Rectal smooth muscle tissue (tissue), 1 donor: ENCODE data around the gene SLC38A4.
A peak's percentile ranks its signal among the peaks of the same experiment; 100 is the strongest.

Experiments used
- H3K27ac ChIP-seq: one replicate; pipeline ENCODE4 v1.7.0; 2013; ENCODE audit warnings: low read depth, low read length, inconsistent platforms
- H3K27me3 ChIP-seq: one replicate; pipeline ENCODE4 v1.7.0; 2013; ENCODE audit warnings: low read length; ENCODE audit not compliant: control insufficient read depth, insufficient read depth
- H3K36me3 ChIP-seq: one replicate; pipeline ENCODE4 v1.7.0; 2013; ENCODE audit warnings: low read length; ENCODE audit not compliant: control insufficient read depth, insufficient read depth
- H3K4me1 ChIP-seq: one replicate; pipeline ENCODE4 v1.7.0; 2013; ENCODE audit warnings: low read length; ENCODE audit not compliant: control insufficient read depth, insufficient read depth
- H3K4me3 ChIP-seq: one replicate; pipeline ENCODE4 v1.7.0; 2013; ENCODE audit warnings: low read length
- H3K9ac ChIP-seq: one replicate; pipeline ENCODE4 v1.7.0; 2013; ENCODE audit warnings: low read length

The SLC38A4 gene

DNA sequence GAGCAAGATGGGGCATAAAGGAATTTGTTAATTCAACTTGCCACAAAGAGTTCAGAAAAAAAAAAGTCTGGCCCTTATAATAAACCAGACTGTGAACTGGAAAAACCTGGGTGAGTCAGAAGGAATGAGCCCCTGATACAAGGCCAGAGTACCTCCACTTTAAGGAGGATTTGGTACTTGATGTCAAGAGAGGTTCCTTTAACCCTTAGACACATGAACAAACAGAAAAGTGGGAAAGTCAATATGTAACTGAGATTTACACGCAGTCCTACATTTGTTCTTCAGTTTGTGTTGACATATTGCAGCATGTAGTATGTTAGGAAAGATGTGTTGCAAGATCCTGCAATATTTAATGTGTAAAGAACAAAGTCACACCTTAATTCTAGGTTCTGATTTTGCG is 14.2 kb upstream of the SLC38A4 start:
- H3K9ac ChIP-seq, result no peak overlapping the region
- H3K4me1 ChIP-seq, result no peaks in the 10 kb centered on the region
- peaks cover 2% of the 10 kb centered on the region for H3K27me3 ChIP-seq
- H3K4me3 ChIP-seq, result no peak overlapping the region
- H3K27ac ChIP-seq, result no peak overlapping the region
- H3K36me3 ChIP-seq, result no peaks in the 10 kb centered on the region

- Histone ChIP-seq H3K27me3 (peaks cover 2% of the 10 kb centered on the region), H3K27ac (no peak overlapping the region), H3K4me3 (no peak overlapping the region), H3K9ac (no peak overlapping the region), H3K4me1 (no peaks in the 10 kb centered on the region), H3K36me3 (no peaks in the 10 kb centered on the region)
These were observed 13.4 kb upstream of the SLC38A4 start for GRCh38 chr12:46839232-46839631.

- Histone ChIP-seq H3K27ac (no peak overlapping the region), H3K27me3 (peaks cover 3% of the 10 kb centered on the region), H3K4me1 (no peaks in the 10 kb centered on the region), H3K36me3 (no peaks in the 10 kb centered on the region), H3K4me3 (no peak overlapping the region), H3K9ac (no peak overlapping the region)
These were observed 10.0 kb upstream of the SLC38A4 start for GRCh38 chr12:46835785-46836184.

DNA sequence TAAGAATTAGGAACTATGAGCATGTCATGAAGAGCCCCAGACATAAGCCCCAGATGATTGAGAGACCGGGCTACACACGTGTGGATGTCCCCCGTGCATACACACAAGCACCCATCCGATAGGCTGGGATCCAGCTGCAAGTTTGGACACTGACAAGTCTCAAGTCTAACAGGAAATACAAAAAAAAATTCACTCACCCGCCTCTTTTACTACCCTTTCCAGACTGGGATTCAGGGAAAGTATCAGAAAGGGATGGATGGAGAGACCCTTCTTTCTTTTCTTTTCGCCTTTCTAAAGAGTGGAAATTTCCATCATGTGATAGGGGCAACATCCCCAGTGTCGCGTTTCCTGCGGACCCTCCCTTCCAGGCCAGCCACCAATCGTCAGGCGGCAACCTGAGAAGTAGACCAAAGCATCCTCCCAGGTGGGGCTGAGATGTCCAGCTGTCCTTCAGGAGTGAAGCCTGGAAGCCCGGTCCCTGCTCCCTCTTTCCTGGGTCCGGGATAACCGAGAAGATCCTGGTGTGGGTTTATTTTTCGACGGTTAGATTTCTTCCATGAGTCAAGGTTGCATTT is 6.4 kb upstream of the SLC38A4 start:
- no peaks in the 10 kb centered on the region for H3K4me1 ChIP-seq
- H3K27ac ChIP-seq, result no peak overlapping the region
- no peak overlapping the region for H3K4me3 ChIP-seq
- no peaks in the 10 kb centered on the region for H3K36me3 ChIP-seq
- peaks cover 3% of the 10 kb centered on the region for H3K27me3 ChIP-seq
- H3K9ac ChIP-seq, result no peak overlapping the region

- H3K27me3 ChIP-seq, result peaks cover 3% of the 10 kb centered on the region
- H3K4me1 ChIP-seq, result no peaks in the 10 kb centered on the region
- peak overlapping the region; percentile 62 for H3K4me3 ChIP-seq
- H3K9ac ChIP-seq, result no peak overlapping the region
- H3K36me3 ChIP-seq, result no peaks in the 10 kb centered on the region
- H3K27ac ChIP-seq, result no peak overlapping the region
These were observed 5.7 kb upstream of the SLC38A4 start for GRCh38 chr12:46831335-46832129.

DNA sequence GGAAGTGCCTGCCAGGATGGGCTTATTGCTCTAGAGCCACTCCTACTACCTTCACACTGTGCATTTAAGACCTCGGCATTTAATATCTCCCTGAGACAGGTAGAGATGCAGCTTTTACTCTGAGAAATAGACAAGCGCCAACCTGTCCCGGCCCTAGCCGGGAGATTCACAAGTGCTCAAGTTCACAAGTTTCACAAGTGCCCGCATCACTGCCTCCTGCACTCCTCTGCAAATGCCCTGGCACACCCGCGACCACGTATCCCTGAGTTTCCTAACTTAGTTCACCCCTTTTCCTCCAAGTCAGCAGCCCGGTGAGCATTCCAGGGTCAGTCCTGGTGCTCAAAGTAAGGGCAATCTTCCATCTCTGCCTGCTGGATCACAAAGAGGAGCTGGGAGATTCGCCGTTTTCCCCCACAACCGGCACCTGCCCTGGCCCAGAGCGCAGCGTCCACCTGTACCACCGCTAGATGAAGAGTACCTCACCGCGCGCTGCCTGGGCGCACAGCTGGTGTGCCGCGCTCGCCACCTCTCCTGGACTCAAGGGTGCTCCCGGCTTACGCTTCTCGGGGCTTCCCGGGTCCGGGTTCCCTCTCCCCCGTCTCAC is 5.0 kb upstream of the SLC38A4 start:
- Histone ChIP-seq H3K36me3 (no peaks in the 10 kb centered on the region), H3K4me3 (peak overlapping the region; percentile 62), H3K4me1 (no peaks in the 10 kb centered on the region), H3K27ac (no peak overlapping the region), H3K27me3 (peaks cover 3% of the 10 kb centered on the region), H3K9ac (no peak overlapping the region)

- Histone ChIP-seq H3K27me3 (peaks cover 5% of the 10 kb centered on the region), H3K4me1 (no peaks in the 10 kb centered on the region), H3K36me3 (no peaks in the 10 kb centered on the region), H3K4me3 (no peak overlapping the region), H3K9ac (no peak overlapping the region), H3K27ac (no peak overlapping the region)
These were observed 1.1 kb downstream of the SLC38A4 start for GRCh38 chr12:46824709-46825108.

DNA sequence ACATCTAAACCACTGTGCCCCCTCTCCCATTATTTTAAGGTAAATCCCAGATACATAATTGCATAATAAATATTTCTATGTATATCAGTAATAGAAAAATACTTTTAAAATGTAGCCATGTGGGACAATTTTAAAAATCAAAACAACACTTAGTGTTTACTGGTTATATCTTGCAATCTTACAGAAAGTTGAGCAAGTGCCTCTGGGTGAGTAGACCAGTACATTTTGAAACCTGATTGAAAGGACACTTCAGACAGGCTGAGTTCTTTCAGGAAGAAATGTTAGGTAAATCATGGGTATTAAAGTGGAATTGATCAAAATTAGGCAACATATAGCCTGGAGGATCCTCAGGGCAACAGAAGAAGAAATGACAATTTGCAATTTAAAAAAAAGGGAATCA is 7.2 kb downstream of the SLC38A4 start:
- H3K4me3 ChIP-seq, result no peak overlapping the region
- no peaks in the 10 kb centered on the region for H3K4me1 ChIP-seq
- no peak overlapping the region for H3K27ac ChIP-seq
- no peak overlapping the region for H3K9ac ChIP-seq
- H3K27me3 ChIP-seq, result peaks cover 3% of the 10 kb centered on the region
- H3K36me3 ChIP-seq, result no peaks in the 10 kb centered on the region

- no peaks in the 10 kb centered on the region for H3K27me3 ChIP-seq
These were observed 10.0 kb downstream of the SLC38A4 start for GRCh38 chr12:46815809-46816208.

DNA sequence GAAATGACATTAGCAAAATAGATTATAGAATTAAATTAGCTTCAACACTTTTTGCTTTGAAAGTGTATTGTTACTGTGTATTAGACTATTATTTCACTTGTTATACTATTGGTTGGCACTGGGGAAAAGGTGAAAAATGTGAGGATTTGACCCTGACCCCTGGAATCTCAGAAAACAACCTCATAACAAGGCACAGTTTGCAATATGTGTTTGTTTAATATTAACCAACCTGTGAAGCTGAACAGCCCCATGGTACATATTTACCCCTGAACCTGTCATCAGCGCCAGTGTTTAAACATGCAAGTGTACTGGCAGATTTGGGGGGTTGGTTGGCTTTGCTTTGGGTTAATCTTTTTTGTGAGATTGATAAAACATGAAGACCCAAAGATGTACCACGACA is 11.7 kb downstream of the SLC38A4 start:
- Histone ChIP-seq H3K27me3 (no peaks in the 10 kb centered on the region), H3K4me3 (no peak overlapping the region), H3K36me3 (no peaks in the 10 kb centered on the region), H3K4me1 (no peaks in the 10 kb centered on the region), H3K27ac (no peak overlapping the region), H3K9ac (no peak overlapping the region)

More at GRCh38 chr12:46815809-46816208, 10.0 kb downstream of the SLC38A4 start:
- no peak overlapping the region for H3K9ac ChIP-seq
- H3K4me3 ChIP-seq, result no peak overlapping the region
- H3K27ac ChIP-seq, result no peak overlapping the region
- H3K4me1 ChIP-seq, result no peaks in the 10 kb centered on the region
- H3K36me3 ChIP-seq, result no peaks in the 10 kb centered on the region

- no peaks in the 10 kb centered on the region for H3K36me3 ChIP-seq
- no peaks in the 10 kb centered on the region for H3K4me1 ChIP-seq
- no peak overlapping the region for H3K9ac ChIP-seq
- no peak overlapping the region for H3K4me3 ChIP-seq
- no peaks in the 10 kb centered on the region for H3K27me3 ChIP-seq
- H3K27ac ChIP-seq, result no peak overlapping the region
These were observed 14.6 kb downstream of the SLC38A4 start for GRCh38 chr12:46811185-46811584.

DNA sequence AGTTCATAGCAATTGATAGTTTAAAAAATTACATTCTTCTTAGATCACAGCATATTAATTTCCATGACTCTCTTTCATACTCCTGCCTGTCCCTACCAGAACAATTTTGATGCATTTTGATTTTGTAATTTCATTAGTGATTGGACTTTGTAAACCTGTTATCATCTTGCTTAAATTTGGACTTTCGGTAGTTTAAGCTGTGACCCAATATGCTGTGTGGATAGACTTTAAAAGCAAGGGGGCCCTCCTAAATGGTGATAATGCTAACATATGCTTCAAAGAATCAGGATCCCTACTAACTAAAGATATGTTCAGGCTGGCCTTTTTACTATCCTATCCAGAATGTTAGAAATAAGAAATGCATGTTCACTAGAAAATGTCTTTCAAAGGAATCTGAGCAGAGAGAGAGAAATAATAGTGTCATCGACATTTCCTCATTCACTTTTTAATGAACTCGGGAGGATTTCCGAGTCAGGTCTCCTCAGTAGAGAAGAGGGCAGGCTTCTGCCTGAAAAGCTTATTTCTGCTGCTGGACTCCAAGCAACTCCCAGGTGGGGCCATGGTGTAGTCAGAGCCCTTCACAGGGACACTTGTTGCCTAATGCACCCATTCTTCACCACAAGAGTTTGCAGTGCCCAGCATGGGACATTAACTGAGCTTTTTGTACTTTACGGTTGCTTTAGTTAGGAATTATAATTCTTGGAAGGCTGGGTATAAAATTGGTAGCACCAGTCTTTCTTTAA is 16.7 kb downstream of the SLC38A4 start:
- no peaks in the 10 kb centered on the region for H3K27me3 ChIP-seq
- H3K27ac ChIP-seq, result no peak overlapping the region
- no peaks in the 10 kb centered on the region for H3K36me3 ChIP-seq
- no peaks in the 10 kb centered on the region for H3K4me1 ChIP-seq
- H3K9ac ChIP-seq, result no peak overlapping the region
- H3K4me3 ChIP-seq, result no peak overlapping the region
